Ishikawa (cell line): ENCODE results near the gene ZNF628.

Source experiments
- CEBPB ChIP-seq: IDR thresholded peaks from 2 replicates; pipeline ENCODE4 v1.6.1; 2012
- CREB1 ChIP-seq: IDR thresholded peaks from 2 replicates; pipeline ENCODE4 v1.6.1; 2012; ENCODE audit warnings: low read depth
- EGR1 ChIP-seq: IDR thresholded peaks from 2 replicates; pipeline ENCODE4 v1.6.1; 2012
- EP300 ChIP-seq: IDR thresholded peaks from 2 replicates; pipeline ENCODE4 v1.6.1; 2012; ENCODE audit warnings: borderline replicate concordance
- FOXM1 ChIP-seq: IDR thresholded peaks from 2 replicates; pipeline ENCODE4 v1.6.1; 2012; ENCODE audit warnings: low read depth, borderline replicate concordance
- MAX ChIP-seq: IDR thresholded peaks from 2 replicates; pipeline ENCODE4 v1.6.1; 2012
- NFIC ChIP-seq: IDR thresholded peaks from 2 replicates; pipeline ENCODE4 v1.6.1; 2012
- RAD21 ChIP-seq: IDR thresholded peaks from 2 replicates; pipeline ENCODE4 v1.6.1; 2012; ENCODE audit warnings: low read depth
- REST ChIP-seq: IDR thresholded peaks from 2 replicates; pipeline ENCODE4 v1.6.1; 2012; ENCODE audit warnings: low read depth, mild to moderate bottlenecking
- TAF1 ChIP-seq: IDR thresholded peaks from 2 replicates; pipeline ENCODE4 v1.6.1; 2012; ENCODE audit warnings: low read depth, mild to moderate bottlenecking
- TCF12 ChIP-seq: IDR thresholded peaks from 2 replicates; pipeline ENCODE4 v1.6.1; 2012; ENCODE audit warnings: low read depth
- TEAD4 ChIP-seq: IDR thresholded peaks from 2 replicates; pipeline ENCODE4 v1.6.1; 2012
- USF1 ChIP-seq: IDR thresholded peaks from 2 replicates; pipeline ENCODE4 v1.6.1; 2012
- YY1 ChIP-seq: IDR thresholded peaks from 2 replicates; pipeline ENCODE4 v1.6.1; 2012; ENCODE audit warnings: low read depth
- ZBTB7A ChIP-seq: IDR thresholded peaks from 2 replicates; pipeline ENCODE4 v1.6.1; 2012; ENCODE audit warnings: low read depth

Gene ZNF628

GRCh38 chr19:55489711-55490477 is 13.5 kb downstream of the ZNF628 start:
- no peak for TF ChIP-seq TCF12
- no peak for TF ChIP-seq TAF1
- no peak for TF ChIP-seq CREB1
- TF ChIP-seq ZBTB7A = no peak
- no peak for TF ChIP-seq EP300
- no peak for TF ChIP-seq CEBPB

GRCh38 chr19:55490478-55491432 is 14.3 kb downstream of the ZNF628 start:
- TF ChIP-seq RAD21 (no peak), YY1 (no peak), EP300 (no peak), TCF12 (no peak), ZBTB7A (no peak), FOXM1 (no peak), NFIC (no peak), USF1 (no peak), CEBPB (no peak), TAF1 (no peak), TEAD4 (no peak), MAX (no peak), REST (no peak), EGR1 (no peak), CREB1 (no peak)

- TF ChIP-seq CREB1 (no peak), TAF1 (no peak), YY1 (no peak), NFIC (no peak), RAD21 (no peak), TCF12 (no peak), ZBTB7A (no peak), EGR1 (no peak), EP300 (no peak), REST (no peak), TEAD4 (no peak)
Observed at GRCh38 chr19:55491546-55492360, 15.3 kb downstream of the ZNF628 start.

GRCh38 chr19:55492362-55492944 is 16.0 kb downstream of the ZNF628 start:
- TF ChIP-seq TCF12 (no peak), REST (no peak), CEBPB (no peak), TAF1 (no peak), MAX (no peak), EP300 (no peak), TEAD4 (no peak), YY1 (no peak), CREB1 (no peak)
